HepG2 (cell line): ENCODE data around the gene SLC39A3. TPM values are rescaled to one million over a fixed set of nuclear protein-coding genes. Genes with fewer than 3 reads are reported as not detected.

Experiments
- ADNP ChIP-seq: sonication (generic); formaldehyde crosslinking; IDR thresholded peaks from 2 replicates; pipeline ENCODE4 v1.4.0; 2020; ENCODE audit warnings: missing genetic modification reagents
- BORCS8-MEF2B ChIP-seq: sonication (generic); formaldehyde crosslinking; IDR thresholded peaks from 2 replicates; pipeline ENCODE4 v1.8.0; 2022; ENCODE audit warnings: mild to moderate bottlenecking, missing genetic modification reagents
- GFI1 ChIP-seq: sonication (generic); formaldehyde crosslinking; IDR thresholded peaks from 2 replicates; pipeline ENCODE4 v1.5.0; 2020; ENCODE audit warnings: missing genetic modification reagents, mild to moderate bottlenecking, borderline replicate concordance
- JUND ChIP-seq: sonication (generic); formaldehyde crosslinking; IDR thresholded peaks from 2 replicates; pipeline ENCODE4 v1.8.0; 2022; ENCODE audit warnings: mild to moderate bottlenecking, missing genetic modification reagents
- KDM4B ChIP-seq: sonication (generic); formaldehyde crosslinking; IDR thresholded peaks from 2 replicates; pipeline ENCODE4 v1.4.0; 2020; ENCODE audit warnings: missing genetic modification reagents
- KDM5A ChIP-seq: fragments of 200-600 bp; sonication (generic); IDR thresholded peaks from 2 replicates; pipeline ENCODE4 v1.7.0; 2018; ENCODE audit warnings: antibody characterized with exemption, mild to moderate bottlenecking, low read length, borderline replicate concordance
- NFYC ChIP-seq: IDR thresholded peaks from 2 replicates; pipeline ENCODE4 v1.6.1; 2016; ENCODE audit warnings: missing genetic modification reagents, missing compliant biosample characterization
- SMYD3 ChIP-seq: sonication (generic); formaldehyde crosslinking; IDR thresholded peaks from 2 replicates; pipeline ENCODE4 v1.8.1; 2023; ENCODE audit warnings: mild to moderate bottlenecking, missing genetic modification reagents
- TFAP4 ChIP-seq: sonication (generic); IDR thresholded peaks from 2 replicates; pipeline ENCODE4 v1.6.1; 2016; ENCODE audit warnings: low read depth, borderline replicate concordance
- ZKSCAN8 ChIP-seq: IDR thresholded peaks from 2 replicates; pipeline ENCODE4 v1.6.1; 2016; ENCODE audit warnings: borderline replicate concordance, missing genetic modification reagents, missing compliant biosample characterization
- ZNF121 ChIP-seq: sonication (generic); formaldehyde crosslinking; IDR thresholded peaks from 2 replicates; pipeline ENCODE4 v1.5.0; 2020; ENCODE audit warnings: mild to moderate bottlenecking, missing genetic modification reagents
- ZNF3 ChIP-seq: IDR thresholded peaks from 2 replicates; pipeline ENCODE4 v1.7.0; 2017; ENCODE audit warnings: inconsistent platforms
- ZNF572 ChIP-seq: sonication (generic); formaldehyde crosslinking; IDR thresholded peaks from 2 replicates; pipeline ENCODE4 v1.5.1; 2020; ENCODE audit warnings: mild to moderate bottlenecking, missing genetic modification reagents
- ZNF839 ChIP-seq: sonication (generic); formaldehyde crosslinking; IDR thresholded peaks from 2 replicates; pipeline ENCODE4 v1.4.0; 2020; ENCODE audit warnings: missing genetic modification reagents, mild to moderate bottlenecking, borderline replicate concordance
- polyA plus RNA-seq, 8 experiments: library from polyadenylated mRNA; depleted of rRNA in 3 of 8; stranded (reverse) in 7 of 8; unstranded in 1 of 8; fragments of >200 nt; fragmentation: Illumina TruSeq in 4 of 8; extraction: Trizol in 4 of 8; gene quantifications; 2 replicates each; pipeline versions ENCODE4 v1.2.1 to v1.2.3, GENCODE V29; 2011 to 2016; ENCODE audit warnings: low read depth in 4 of 8, missing spikeins in 1 of 8, mixed read lengths in 1 of 8; ENCODE audit not compliant: insufficient read depth in 1 of 8
- total RNA-seq, 5 experiments: library from RNA; depleted of rRNA; stranded (reverse); fragments of >200 nt; fragmentation: Illumina TruSeq; extraction: Trizol; gene quantifications; 2 replicates each; pipeline ENCODE4 v1.2.3, GENCODE V29; 2016; ENCODE audit warnings: low read depth in 1 of 5
- TF ChIP-seq, protein P1 (sequence below): sonication (generic); formaldehyde crosslinking; IDR thresholded peaks from 2 replicates; pipeline ENCODE4 v1.8.0; 2022; ENCODE audit warnings: mild to moderate bottlenecking, missing genetic modification reagents
- TF ChIP-seq, protein P2 (sequence below): sonication (generic); formaldehyde crosslinking; IDR thresholded peaks from 2 replicates; pipeline ENCODE4 v1.5.1; 2020; ENCODE audit warnings: missing genetic modification reagents, mild to moderate bottlenecking, borderline replicate concordance
- TF ChIP-seq, protein P3 (sequence below): sonication (generic); formaldehyde crosslinking; IDR thresholded peaks from 2 replicates; pipeline ENCODE4 v1.4.0; 2020; ENCODE audit warnings: mild to moderate bottlenecking, missing genetic modification reagents, borderline replicate concordance
- TF ChIP-seq, protein P4 (sequence below): sonication (generic); formaldehyde crosslinking; conservative IDR thresholded peaks from 2 replicates; pipeline ENCODE4 v1.4.0; 2020; ENCODE audit warnings: mild to moderate bottlenecking, missing genetic modification reagents, moderate library complexity

Gene SLC39A3
- total and polyA plus RNA-seq, 2 of the 13 experiments (the other 11 are each of a cell fraction or from before 2014, with no cell fraction given): 33.6 to 41.6 TPM

DNA sequence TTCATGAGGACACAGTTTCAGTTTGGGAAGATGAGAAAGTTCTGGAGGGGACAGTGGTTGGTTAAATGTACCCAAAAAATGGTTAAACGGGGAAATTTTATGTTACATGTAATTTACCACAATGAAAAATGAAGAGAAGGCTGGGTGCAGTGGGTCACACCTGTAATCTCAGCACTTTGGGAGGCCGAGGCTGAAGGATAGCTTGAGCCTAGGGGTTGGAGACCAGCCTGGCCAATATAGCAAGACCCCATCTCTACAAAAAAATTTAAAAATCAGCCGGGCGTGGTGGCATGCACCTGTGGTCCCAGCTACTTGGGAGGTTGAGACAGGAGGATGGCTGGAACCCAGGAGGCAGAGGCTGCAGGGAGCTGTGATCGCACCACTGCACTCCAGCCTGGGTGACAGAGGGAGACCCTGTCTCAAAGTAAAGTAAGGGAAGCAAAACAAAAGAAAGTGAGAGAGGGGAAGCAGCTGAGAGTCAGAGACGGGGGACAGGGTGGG, 54.6 kb downstream of the SLC39A3 start (continued):
- TF ChIP-seq, protein P1, sequence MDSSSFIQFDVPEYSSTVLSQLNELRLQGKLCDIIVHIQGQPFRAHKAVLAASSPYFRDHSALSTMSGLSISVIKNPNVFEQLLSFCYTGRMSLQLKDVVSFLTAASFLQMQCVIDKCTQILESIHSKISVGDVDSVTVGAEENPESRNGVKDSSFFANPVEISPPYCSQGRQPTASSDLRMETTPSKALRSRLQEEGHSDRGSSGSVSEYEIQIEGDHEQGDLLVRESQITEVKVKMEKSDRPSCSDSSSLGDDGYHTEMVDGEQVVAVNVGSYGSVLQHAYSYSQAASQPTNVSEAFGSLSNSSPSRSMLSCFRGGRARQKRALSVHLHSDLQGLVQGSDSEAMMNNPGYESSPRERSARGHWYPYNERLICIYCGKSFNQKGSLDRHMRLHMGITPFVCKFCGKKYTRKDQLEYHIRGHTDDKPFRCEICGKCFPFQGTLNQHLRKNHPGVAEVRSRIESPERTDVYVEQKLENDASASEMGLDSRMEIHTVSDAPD: no peak
- TF ChIP-seq KDM4B (no peak), ZNF572 (CRISPR knock-in tag) (no peak), TFAP4 (0 out of 2 replicates have a peak, but pooled peaks have one; percentile 2), NFYC (CRISPR knock-in tag) (no peak), GFI1 (CRISPR knock-in tag) (no peak), SMYD3 (CRISPR knock-in tag) (no peak), ZNF121 (CRISPR knock-in tag) (peak; percentile 94), ADNP (peak; percentile 58; the same call in 1 of the 2 replicates), KDM5A (no peak), JUND (CRISPR knock-in tag) (no peak), ZNF3 (peak; percentile 89), ZNF839 (no peak), ZKSCAN8 (CRISPR knock-in tag) (no peak), BORCS8-MEF2B (CRISPR knock-in tag) (no peak)
- TF ChIP-seq, protein P2, sequence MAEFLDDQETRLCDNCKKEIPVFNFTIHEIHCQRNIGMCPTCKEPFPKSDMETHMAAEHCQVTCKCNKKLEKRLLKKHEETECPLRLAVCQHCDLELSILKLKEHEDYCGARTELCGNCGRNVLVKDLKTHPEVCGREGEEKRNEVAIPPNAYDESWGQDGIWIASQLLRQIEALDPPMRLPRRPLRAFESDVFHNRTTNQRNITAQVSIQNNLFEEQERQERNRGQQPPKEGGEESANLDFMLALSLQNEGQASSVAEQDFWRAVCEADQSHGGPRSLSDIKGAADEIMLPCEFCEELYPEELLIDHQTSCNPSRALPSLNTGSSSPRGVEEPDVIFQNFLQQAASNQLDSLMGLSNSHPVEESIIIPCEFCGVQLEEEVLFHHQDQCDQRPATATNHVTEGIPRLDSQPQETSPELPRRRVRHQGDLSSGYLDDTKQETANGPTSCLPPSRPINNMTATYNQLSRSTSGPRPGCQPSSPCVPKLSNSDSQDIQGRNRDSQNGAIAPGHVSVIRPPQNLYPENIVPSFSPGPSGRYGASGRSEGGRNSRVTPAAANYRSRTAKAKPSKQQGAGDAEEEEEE (CRISPR knock-in tag): no peak
- TF ChIP-seq, protein P3, sequence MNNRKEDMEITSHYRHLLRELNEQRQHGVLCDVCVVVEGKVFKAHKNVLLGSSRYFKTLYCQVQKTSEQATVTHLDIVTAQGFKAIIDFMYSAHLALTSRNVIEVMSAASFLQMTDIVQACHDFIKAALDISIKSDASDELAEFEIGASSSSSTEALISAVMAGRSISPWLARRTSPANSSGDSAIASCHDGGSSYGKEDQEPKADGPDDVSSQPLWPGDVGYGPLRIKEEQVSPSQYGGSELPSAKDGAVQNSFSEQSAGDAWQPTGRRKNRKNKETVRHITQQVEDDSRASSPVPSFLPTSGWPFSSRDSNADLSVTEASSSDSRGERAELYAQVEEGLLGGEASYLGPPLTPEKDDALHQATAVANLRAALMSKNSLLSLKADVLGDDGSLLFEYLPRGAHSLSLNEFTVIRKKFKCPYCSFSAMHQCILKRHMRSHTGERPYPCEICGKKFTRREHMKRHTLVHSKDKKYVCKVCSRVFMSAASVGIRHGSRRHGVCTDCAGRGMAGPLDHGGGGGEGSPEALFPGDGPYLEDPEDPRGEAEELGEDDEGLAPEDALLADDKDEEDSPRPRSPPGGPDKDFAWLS (CRISPR knock-in tag): no peak
- TF ChIP-seq, protein P4, sequence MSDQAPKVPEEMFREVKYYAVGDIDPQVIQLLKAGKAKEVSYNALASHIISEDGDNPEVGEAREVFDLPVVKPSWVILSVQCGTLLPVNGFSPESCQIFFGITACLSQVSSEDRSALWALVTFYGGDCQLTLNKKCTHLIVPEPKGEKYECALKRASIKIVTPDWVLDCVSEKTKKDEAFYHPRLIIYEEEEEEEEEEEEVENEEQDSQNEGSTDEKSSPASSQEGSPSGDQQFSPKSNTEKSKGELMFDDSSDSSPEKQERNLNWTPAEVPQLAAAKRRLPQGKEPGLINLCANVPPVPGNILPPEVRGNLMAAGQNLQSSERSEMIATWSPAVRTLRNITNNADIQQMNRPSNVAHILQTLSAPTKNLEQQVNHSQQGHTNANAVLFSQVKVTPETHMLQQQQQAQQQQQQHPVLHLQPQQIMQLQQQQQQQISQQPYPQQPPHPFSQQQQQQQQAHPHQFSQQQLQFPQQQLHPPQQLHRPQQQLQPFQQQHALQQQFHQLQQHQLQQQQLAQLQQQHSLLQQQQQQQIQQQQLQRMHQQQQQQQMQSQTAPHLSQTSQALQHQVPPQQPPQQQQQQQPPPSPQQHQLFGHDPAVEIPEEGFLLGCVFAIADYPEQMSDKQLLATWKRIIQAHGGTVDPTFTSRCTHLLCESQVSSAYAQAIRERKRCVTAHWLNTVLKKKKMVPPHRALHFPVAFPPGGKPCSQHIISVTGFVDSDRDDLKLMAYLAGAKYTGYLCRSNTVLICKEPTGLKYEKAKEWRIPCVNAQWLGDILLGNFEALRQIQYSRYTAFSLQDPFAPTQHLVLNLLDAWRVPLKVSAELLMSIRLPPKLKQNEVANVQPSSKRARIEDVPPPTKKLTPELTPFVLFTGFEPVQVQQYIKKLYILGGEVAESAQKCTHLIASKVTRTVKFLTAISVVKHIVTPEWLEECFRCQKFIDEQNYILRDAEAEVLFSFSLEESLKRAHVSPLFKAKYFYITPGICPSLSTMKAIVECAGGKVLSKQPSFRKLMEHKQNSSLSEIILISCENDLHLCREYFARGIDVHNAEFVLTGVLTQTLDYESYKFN (CRISPR knock-in tag): no peak
- TF ChIP-seq, all 625 proteins: peak for 9
